CD4-positive, alpha-beta T cell treated with Interleukin-15 for 4 hours (primary cell): ENCODE measurements around the gene UBA3.

Experiments
- DNase-seq: peaks from one replicate; pipeline ENCODE4 v3.0.0-alpha.2; 2020; ENCODE audit warnings: low spot score

UBA3 gene

GRCh38 chr3:69065318-69065964 is 14.7 kb downstream of the UBA3 start:
- peak; percentile 45 for DNase-seq

GRCh38 chr3:69063636-69064035 is 16.5 kb downstream of the UBA3 start:
- peak; percentile 69 for DNase-seq

- DNase-seq = no peak
Observed at GRCh38 chr3:69059688-69060087, 20.5 kb downstream of the UBA3 start.

GRCh38 chr3:69058947-69059224 is 21.3 kb downstream of the UBA3 start:
- no peak for DNase-seq

GRCh38 chr3:69058180-69058946 is 21.8 kb downstream of the UBA3 start:
- peak; percentile 25 for DNase-seq

- DNase-seq = no peak
Observed at GRCh38 chr3:69052472-69052898, 27.7 kb downstream of the UBA3 start.

GRCh38 chr3:69051756-69052471 is 28.3 kb downstream of the UBA3 start, which contains the start of gene TMF1:
TSS of gene TMF1 (minus strand) at chr3:69052333. CDS start at chr3:69052086, 247 bp downstream.
- peak; percentile 97 for DNase-seq

GRCh38 chr3:69048990-69049389 is 31.2 kb downstream of the UBA3 start:
- DNase-seq = no peak

- DNase-seq = no peak
Observed at GRCh38 chr3:69044608-69045007, 35.6 kb downstream of the UBA3 start.

- no peak for DNase-seq
Observed at GRCh38 chr3:69033470-69033869, 46.7 kb downstream of the UBA3 start.

GRCh38 chr3:69032737-69033136 is 47.4 kb downstream of the UBA3 start:
- no peak for DNase-seq

GRCh38 chr3:69032142-69032541 is 48.0 kb downstream of the UBA3 start:
- no peak for DNase-seq

GRCh38 chr3:69031635-69032034 is 48.5 kb downstream of the UBA3 start:
- DNase-seq = no peak

- DNase-seq = no peak
Observed at GRCh38 chr3:69020857-69021256, 59.3 kb downstream of the UBA3 start.

GRCh38 chr3:69020424-69020823 is 59.7 kb downstream of the UBA3 start:
- peak; percentile 16 for DNase-seq

- no peak for DNase-seq
Observed at GRCh38 chr3:69016901-69017300, 63.3 kb downstream of the UBA3 start.

- no peak for DNase-seq
Observed at GRCh38 chr3:69016102-69016501, 64.1 kb downstream of the UBA3 start.

GRCh38 chr3:69014022-69014580 is 66.1 kb downstream of the UBA3 start:
- DNase-seq = no peak

- DNase-seq = peak; percentile 81
Observed at GRCh38 chr3:69013253-69014021, 66.7 kb downstream of the UBA3 start, which contains the start of gene EOGT. TSS of gene EOGT (minus strand) at chr3:69013684. CDS start at chr3:69009846, 3,838 bp downstream.

- peak; percentile 5 for DNase-seq
Observed at GRCh38 chr3:69012800-69013252, 67.3 kb downstream of the UBA3 start.

- DNase-seq = no peak
Observed at GRCh38 chr3:69012100-69012799, 67.9 kb downstream of the UBA3 start.
